GM23338 (cell line): ENCODE measurements around the gene RNFT2. TPM values are rescaled to one million over a fixed set of nuclear protein-coding genes. Genes with fewer than 3 reads are reported as not detected.

Experiments used
- ATAC-seq: fragments of 200-7000 bp; cut with Tn5 transposase; 3 replicates; pipeline ENCODE4 v1.9.1; 2020
- DNase-seq: peaks from one replicate; pipeline ENCODE4 v3.0.0-alpha.2; 2015; ENCODE audit warnings: low spot score
- H2AFZ ChIP-seq: fragments of 200-600 bp; sonication (generic); 2 replicates; pipeline ENCODE4 v1.8.0; 2016; ENCODE audit warnings: antibody characterized with exemption, mild to moderate bottlenecking, moderate library complexity
- H3F3A ChIP-seq: fragments of 200-600 bp; sonication (generic); replicated peaks from 2 replicates; pipeline ENCODE4 v1.8.0; 2017; ENCODE audit warnings: antibody characterized with exemption, mixed run types, low read depth
- H3K27ac ChIP-seq: fragments of 200-600 bp; sonication (generic); 2 replicates; pipeline ENCODE4 v1.6.1; 2016; ENCODE audit warnings: low read depth
- H3K27me3 ChIP-seq: fragments of 200-600 bp; sonication (generic); 2 replicates; pipeline ENCODE4 v1.8.0; 2016; ENCODE audit warnings: mild to moderate bottlenecking, mixed run types, moderate library complexity; ENCODE audit not compliant: insufficient read depth
- H3K36me3 ChIP-seq: fragments of 200-600 bp; sonication (generic); 2 replicates; pipeline ENCODE4 v1.8.0; 2016; ENCODE audit warnings: mild to moderate bottlenecking; ENCODE audit not compliant: insufficient read depth
- H3K4me1 ChIP-seq: fragments of 200-600 bp; sonication (generic); 2 replicates; pipeline ENCODE4 v1.8.0; 2016; ENCODE audit warnings: mild to moderate bottlenecking, moderate library complexity; ENCODE audit not compliant: insufficient read depth
- H3K4me2 ChIP-seq: fragments of 200-600 bp; sonication (generic); 2 replicates; pipeline ENCODE4 v1.7.1; 2017; ENCODE audit warnings: mixed run types
- H3K4me3 ChIP-seq: fragments of 200-600 bp; sonication (generic); 2 replicates; pipeline ENCODE4 v1.6.1; 2016; ENCODE audit warnings: mixed run types
- H3K79me2 ChIP-seq: fragments of 200-600 bp; sonication (generic); replicated peaks from 2 replicates; pipeline ENCODE4 v1.8.0; 2017; ENCODE audit warnings: mild to moderate bottlenecking; ENCODE audit not compliant: insufficient read depth
- H3K9me2 ChIP-seq: fragments of 200-600 bp; sonication (generic); 2 replicates; pipeline ENCODE4 v1.8.0; 2017; ENCODE audit not compliant: insufficient read depth
- H4K20me1 ChIP-seq: fragments of 200-600 bp; sonication (generic); replicated peaks from 2 replicates; pipeline ENCODE4 v1.8.0; 2017; ENCODE audit warnings: mild to moderate bottlenecking; ENCODE audit not compliant: insufficient read depth
- H3K27ac Mint-ChIP-seq: 2 replicates; pipeline ENCODE4 v1.8.0; 2020; ENCODE audit warnings: inconsistent platforms, mild to moderate bottlenecking, moderate library complexity, mixed read lengths
- H3K27me3 Mint-ChIP-seq: 3 replicates; pipeline ENCODE4 v1.8.0; 2022; ENCODE audit warnings: low read depth, mild to moderate bottlenecking, moderate library complexity, mixed read lengths, inconsistent platforms; ENCODE audit not compliant: insufficient read depth, poor library complexity
- H3K36me3 Mint-ChIP-seq: 3 replicates; pipeline ENCODE4 v1.8.0; 2021; ENCODE audit warnings: low read depth, mild to moderate bottlenecking, inconsistent platforms, moderate library complexity, mixed read lengths
- H3K4me1 Mint-ChIP-seq: 3 replicates; pipeline ENCODE4 v1.8.0; 2020; ENCODE audit warnings: mild to moderate bottlenecking, inconsistent platforms, mixed read lengths
- H3K4me3 Mint-ChIP-seq: 3 replicates; pipeline ENCODE4 v1.8.0; 2021; ENCODE audit warnings: moderate library complexity, mild to moderate bottlenecking, inconsistent platforms, mixed read lengths
- H3K9me3 Mint-ChIP-seq: 3 replicates; pipeline ENCODE4 v1.8.0; 2020; ENCODE audit warnings: moderate library complexity, mild to moderate bottlenecking, inconsistent platforms, mixed read lengths
- CTCF ChIP-seq, 2 experiments: fragments of 200-600 bp in 1 of 2; sonication (generic) in 1 of 2; conservative IDR thresholded peaks; 2 replicates each; pipeline versions ENCODE4 v1.5.1 to v1.6.1; 2016 to 2017; ENCODE audit warnings: antibody characterized with exemption in 2 of 2, low read depth in 2 of 2, mild to moderate bottlenecking in 2 of 2, moderate library complexity in 1 of 2
- EZH2 ChIP-seq: fragments of 200-600 bp; sonication (generic); IDR thresholded peaks from one replicate; pipeline ENCODE4 v1.8.0; 2017; ENCODE audit warnings: antibody characterized with exemption, mild to moderate bottlenecking, low read depth; ENCODE audit not compliant: unreplicated experiment
- EZH2phosphoT487 ChIP-seq: fragments of 200-600 bp; sonication (generic); IDR thresholded peaks from one replicate; pipeline ENCODE4 v1.8.1; 2018; ENCODE audit warnings: antibody characterized with exemption; ENCODE audit not compliant: unreplicated experiment
- JUNB ChIP-seq: IDR thresholded peaks from one replicate; pipeline ENCODE4 v1.6.1; 2016; ENCODE audit warnings: antibody characterized with exemption; ENCODE audit not compliant: unreplicated experiment
- POLR2AphosphoS5 ChIP-seq: IDR thresholded peaks from 2 replicates; pipeline ENCODE4 v1.6.1; 2016; ENCODE audit warnings: antibody characterized with exemption, low read depth
- ZNF462 ChIP-seq: fragments of 250-450 bp; sonication (Bioruptor Pico); IDR thresholded peaks from 2 replicates; pipeline ENCODE4 v1.5.0; 2020; ENCODE audit warnings: mild to moderate bottlenecking, moderate library complexity
- polyA plus RNA-seq: library from polyadenylated mRNA; unstranded; fragments of >200 nt; fragmentation: Nextera tagmentation; extraction: Ambion mirVana; gene quantifications from 2 replicates; pipeline ENCODE4 v1.2.1, GENCODE V29; 2016
- total RNA-seq: library from RNA; depleted of rRNA; stranded (reverse); fragments of >200 nt; shearing (Covaris generic); gene quantifications from 2 replicates; pipeline ENCODE4 v1.2.3, GENCODE V29; 2014

The RNFT2 gene
- total and polyA plus RNA-seq, 2 experiments from 2014 or later: 19.3 to 22.9 TPM

GRCh38 chr12:116880213-116880816 is 142.2 kb downstream of the RNFT2 start:
- Histone ChIP-seq H3K27me3 (peaks cover 90% of the 10 kb centered on the region), H3K9me2 (no peaks in the 10 kb centered on the region), H3K79me2 (0 out of 2 replicates have a peak, but pooled peaks cover 4% of the 10 kb centered on the region), H3K4me3 (peak overlapping the region; percentile 78), H3K36me3 (no peaks in the 10 kb centered on the region), H3K4me1 (peaks cover 45% of the 10 kb centered on the region), H3F3A (peaks cover 30% of the 10 kb centered on the region), H3K27ac (no peak overlapping the region), H2AFZ (peak overlapping the region; percentile 96), H3K4me2 (peak overlapping the region; percentile 97), H4K20me1 (peaks cover 18% of the 10 kb centered on the region; the same call in 1 of the 2 replicates)
- ATAC-seq (no peak), DNase-seq (peak; percentile 32)
- Mint-ChIP-seq H3K36me3 (peaks cover 4% of the 10 kb centered on the region; the same call in 2 of the 3 replicates), H3K9me3 (no peaks in the 10 kb centered on the region; the same call in none of the 3 replicates), H3K4me1 (peaks cover 39% of the 10 kb centered on the region), H3K4me3 (peak overlapping the region; percentile 88), H3K27ac (no peak overlapping the region), H3K27me3 (peaks cover 63% of the 10 kb centered on the region)
- peak; percentile 81 for TF ChIP-seq EZH2
- TF ChIP-seq EZH2phosphoT487: peak; percentile 21
- no peak for TF ChIP-seq POLR2AphosphoS5

DNA sequence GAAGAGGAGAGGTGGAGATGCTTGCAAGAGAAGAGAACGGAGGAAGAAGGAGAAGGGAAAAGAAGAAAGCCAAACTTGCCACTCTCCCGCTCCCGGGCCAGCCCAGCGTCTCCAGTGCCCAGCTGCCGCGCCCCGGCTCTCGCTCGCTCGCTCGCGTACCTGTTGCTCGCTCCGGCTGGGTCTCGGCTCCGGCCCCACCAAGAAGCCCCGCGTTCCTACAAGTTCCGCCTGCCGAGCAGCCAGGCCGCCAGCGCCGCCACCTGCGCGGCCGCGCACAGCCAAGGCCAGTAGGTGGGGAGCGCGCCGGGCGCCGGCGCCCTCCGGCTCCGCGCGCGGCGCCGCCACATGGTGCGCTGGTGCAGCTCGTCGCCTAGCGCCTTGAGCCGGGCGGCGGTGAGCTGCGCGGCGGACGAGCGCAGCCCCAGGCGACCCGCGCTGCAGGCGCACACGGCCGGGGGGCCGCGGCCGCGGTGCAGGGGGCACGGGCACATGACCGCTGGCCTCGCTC is 142.8 kb downstream of the RNFT2 start:
- ATAC-seq: peak; percentile 24
- H3K4me1 ChIP-seq: peaks cover 42% of the 10 kb centered on the region
- H3K27ac Mint-ChIP-seq: no peak overlapping the region
- H4K20me1 ChIP-seq: peaks cover 18% of the 10 kb centered on the region; the same call in 1 of the 2 replicates
- H3K9me2 ChIP-seq: no peaks in the 10 kb centered on the region
- no peaks in the 10 kb centered on the region; the same call in none of the 3 replicates for H3K9me3 Mint-ChIP-seq
- TF ChIP-seq CTCF (conservative IDR thresholded peaks at IDR 0.05; ENCODE audit: low read depth in 2 of 2) (peak in 1 of 2 experiments; percentile 27; a peak in 2 of 4 replicates), JUNB (no peak)
- H3K27ac ChIP-seq: no peak overlapping the region
- H3K27me3 Mint-ChIP-seq: peaks cover 63% of the 10 kb centered on the region
- H3K36me3 ChIP-seq: no peaks in the 10 kb centered on the region
- peak overlapping the region; percentile 99 for H3K4me2 ChIP-seq
- peaks cover 85% of the 10 kb centered on the region for H3K27me3 ChIP-seq
- H3K4me3 Mint-ChIP-seq: peak overlapping the region; percentile 88
- H3K79me2 ChIP-seq: 0 out of 2 replicates have a peak, but pooled peaks cover 4% of the 10 kb centered on the region
- peak overlapping the region; percentile 78 for H3K4me3 ChIP-seq
- H3K36me3 Mint-ChIP-seq: peaks cover 4% of the 10 kb centered on the region; the same call in 2 of the 3 replicates
- peak overlapping the region; percentile 96 for H2AFZ ChIP-seq
- peak; percentile 81 for DNase-seq
- peaks cover 37% of the 10 kb centered on the region for H3K4me1 Mint-ChIP-seq
- H3F3A ChIP-seq: peaks cover 27% of the 10 kb centered on the region

- Histone ChIP-seq H3K27ac (no peak within 1 kb of the TSS), H3K4me3 (peak within 1 kb of the TSS; percentile 78), H4K20me1 (peaks cover 18% of the 10 kb centered on the region; the same call in 1 of the 2 replicates), H2AFZ (peak within 1 kb of the TSS; percentile 96), H3K27me3 (peaks cover 81% of the 10 kb centered on the region), H3K79me2 (0 out of 2 replicates have a peak, but pooled peaks cover 4% of the 10 kb centered on the region), H3K9me2 (no peaks in the 10 kb centered on the region), H3K36me3 (no peaks in the 10 kb centered on the region), H3F3A (peaks cover 24% of the 10 kb centered on the region), H3K4me1 (peaks cover 39% of the 10 kb centered on the region), H3K4me2 (peak within 1 kb of the TSS; percentile 99)
- DNase-seq: peak; percentile 74
- Mint-ChIP-seq H3K36me3 (peaks cover 4% of the 10 kb centered on the region; the same call in 2 of the 3 replicates), H3K27ac (no peak within 1 kb of the TSS), H3K4me1 (peaks cover 32% of the 10 kb centered on the region), H3K4me3 (peak within 1 kb of the TSS; percentile 88), H3K27me3 (peaks cover 63% of the 10 kb centered on the region), H3K9me3 (no peaks in the 10 kb centered on the region; the same call in none of the 3 replicates)
- no peak; the same call in 1 of the 3 replicates for ATAC-seq
- TF ChIP-seq ZNF462 (CRISPR knock-in tag): no peak
These were observed 143.3 kb downstream of the RNFT2 start, which contains the start of gene HRK for GRCh38 chr12:116881325-116881876. TSS of gene HRK (minus strand) at chr12:116881441. CDS start at chr12:116881307, 134 bp downstream.
